Common myeloid progenitor, CD34-positive (primary cell): ENCODE results near the gene FNDC10.

Source experiments
- CTCF ChIA-PET: fragments of 350-600 bp; sonication (Branson Sonifier 250); formaldehyde crosslinking; loops from one replicate; lab custom pipeline; 2021; ENCODE audit warnings: antibody characterized with exemption; lab: Charles Lee
- POLR2A ChIA-PET: fragments of 350-600 bp; sonication (Branson Sonifier 250); formaldehyde crosslinking; loops from one replicate; lab custom pipeline; 2021; ENCODE audit warnings: antibody characterized with exemption; lab: Charles Lee
- DNase-seq, 3 donors: peaks; one replicate each; pipeline versions ENCODE4 v3.0.0 to v3.0.0-alpha.2; 2013
- H3K27ac ChIP-seq, 2 experiments: 1 replicate in 1 of 2; 2 replicates in 1 of 2; pipeline ENCODE4 v1.7.0; 2013; ENCODE audit warnings: inconsistent platforms in 2 of 2, low read length in 2 of 2, mild to moderate bottlenecking in 2 of 2, low read depth in 1 of 2, moderate library complexity in 1 of 2; ENCODE audit not compliant: severe bottlenecking in 2 of 2, insufficient read depth in 1 of 2, poor library complexity in 1 of 2
- H3K27me3 ChIP-seq, 5 experiments: replicated peaks in 2 of 5; 1 replicate in 3 of 5; 2 replicates in 2 of 5; pipeline versions ENCODE4 v1.6.1 to v1.7.0; 2013; ENCODE audit warnings: low read length in 4 of 5, mild to moderate bottlenecking in 2 of 5, moderate library complexity in 2 of 5, inconsistent platforms in 1 of 5; ENCODE audit not compliant: insufficient read depth in 5 of 5, control insufficient read depth in 4 of 5
- H3K36me3 ChIP-seq, 4 experiments: 1 replicate in 2 of 4; 2 replicates in 2 of 4; pipeline versions ENCODE4 v1.6.1 to v1.7.0; 2013; ENCODE audit warnings: low read length in 3 of 4, control low read depth in 1 of 4, mild to moderate bottlenecking in 1 of 4; ENCODE audit not compliant: control insufficient read depth in 4 of 4, insufficient read depth in 4 of 4
- H3K4me1 ChIP-seq, 4 experiments: 1 replicate in 3 of 4; 2 replicates in 1 of 4; pipeline versions ENCODE4 v1.6.1 to v1.7.1; 2013; ENCODE audit warnings: low read length in 3 of 4, mild to moderate bottlenecking in 3 of 4, control low read depth in 1 of 4, inconsistent platforms in 1 of 4, moderate library complexity in 1 of 4; ENCODE audit not compliant: control insufficient read depth in 4 of 4, insufficient read depth in 4 of 4; ENCODE audit errors: control extremely low read depth in 1 of 4
- H3K4me3 ChIP-seq, 7 experiments: 1 replicate in 4 of 7; 2 replicates in 3 of 7; pipeline versions ENCODE4 v1.5.1 to v1.7.0; 2013; ENCODE audit warnings: mild to moderate bottlenecking in 7 of 7, low read length in 6 of 7, moderate library complexity in 6 of 7, inconsistent platforms in 2 of 7, low read depth in 2 of 7, control low read depth in 1 of 7; ENCODE audit not compliant: insufficient read depth in 4 of 7, control insufficient read depth in 1 of 7; ENCODE audit errors: extremely low read depth in 1 of 7
- H3K9me3 ChIP-seq, 5 experiments: 1 replicate in 4 of 5; 2 replicates in 1 of 5; pipeline versions ENCODE4 v1.6.1 to v1.7.1; 2013; ENCODE audit warnings: low read length in 4 of 5, mild to moderate bottlenecking in 2 of 5, inconsistent platforms in 1 of 5, low read depth in 1 of 5, moderate library complexity in 1 of 5; ENCODE audit not compliant: control insufficient read depth in 4 of 5, insufficient read depth in 2 of 5; ENCODE audit errors: control extremely low read depth in 1 of 5
- WGBS: methylation state at CpG from one replicate; pipeline ENCODE4 v1.1.5; 2013; ENCODE audit not compliant: insufficient coverage; 5-methylcytosine and 5-hydroxymethylcytosine counted together

FNDC10 gene

DNA sequence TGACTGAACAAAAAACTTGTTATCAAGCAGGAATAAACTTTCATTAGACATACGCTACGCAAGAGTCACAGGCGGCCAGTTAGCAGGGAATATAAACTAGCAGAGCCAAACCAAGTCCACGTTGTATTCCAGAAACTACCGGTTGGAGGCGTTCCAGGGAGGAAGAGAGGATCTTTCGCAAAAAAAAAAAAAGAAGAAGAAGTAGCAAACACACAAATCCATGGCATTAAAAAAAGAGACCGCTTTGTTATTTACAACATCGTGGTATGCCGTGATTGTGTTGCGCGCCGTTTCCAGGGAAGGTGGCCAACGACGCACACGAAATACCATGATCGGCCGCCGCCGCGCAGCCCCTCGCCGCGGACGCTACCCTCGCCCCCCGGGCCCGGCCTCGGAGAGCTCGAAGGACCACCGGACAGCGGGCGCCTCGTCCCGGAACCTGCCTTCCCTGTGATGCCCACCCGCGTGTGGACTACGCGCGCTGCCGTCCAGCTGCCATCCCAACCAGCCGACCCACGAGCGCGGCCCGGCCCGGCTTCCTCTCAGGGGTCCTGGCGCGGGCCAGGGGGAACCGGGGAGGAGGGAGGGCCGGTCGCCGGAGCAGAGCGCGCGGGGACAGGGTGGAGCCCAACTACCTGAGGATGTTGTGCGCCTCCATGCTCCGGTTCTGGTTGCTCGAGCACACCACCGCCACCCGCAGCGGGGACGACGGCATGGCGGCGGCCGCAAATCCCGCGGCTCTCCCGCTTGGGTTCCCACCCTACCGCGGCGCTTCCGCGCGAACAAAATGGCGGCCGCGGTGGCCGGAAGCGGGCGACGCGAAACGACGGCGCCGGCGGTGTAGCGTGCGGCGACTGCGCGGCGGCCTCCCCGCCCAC, 25.9 kb downstream of the FNDC10 start:
- WGBS: 0% methylated on average over 90 of the region's 96 CpGs

DNA sequence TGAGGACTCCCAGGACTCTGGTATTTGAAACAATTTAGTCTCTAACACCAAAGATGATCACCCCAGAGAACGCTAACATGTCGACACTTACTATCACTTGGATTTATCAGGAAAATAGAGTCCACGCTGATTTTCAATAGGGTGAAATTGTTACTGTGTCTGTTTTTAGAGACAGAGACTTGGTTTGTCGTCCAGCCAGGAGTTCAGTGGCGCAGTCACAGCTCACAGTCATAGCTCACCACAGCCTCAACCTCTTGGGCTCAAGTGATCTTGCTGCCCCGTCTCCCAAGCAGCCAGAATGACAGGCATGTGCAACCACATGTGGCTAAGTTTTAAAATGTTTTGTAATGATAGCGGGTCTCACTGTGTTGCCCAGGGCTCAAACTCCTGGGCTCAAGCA, 30.6 kb downstream of the FNDC10 start:
- ChIA-PET POLR2A (no interaction called here), CTCF (interaction anchor here (0.9 kb wide), 1 partner anchor 35 kb away, joined by 3 read pairs; no protein-coding TSS in a partner anchor)
- Histone ChIP-seq H3K9me3 (no peaks in the 10 kb centered on the region), H3K4me3 (no peak overlapping the region), H3K4me1 (peaks cover 0 to 14% (median 11%) of the 10 kb centered on the region in 4 experiments), H3K27ac (no peak overlapping the region), H3K36me3 (peaks cover 4 to 50% (median 18%) of the 10 kb centered on the region in 4 experiments), H3K27me3 (no peaks in the 10 kb centered on the region)
- no peak for DNase-seq
- WGBS: 100% methylated on average over 5 of the region's 7 CpGs

More for the DNA sequence above, 25.9 kb downstream of the FNDC10 start:
- no peaks in the 10 kb centered on the region for H3K9me3 ChIP-seq
- H3K27me3 ChIP-seq: peaks cover 0 to 10% (median 3%) of the 10 kb centered on the region in 5 experiments
- ChIA-PET POLR2A (interaction anchor here (1.0 kb wide), 1 partner anchor 41 kb away, joined by 4 read pairs; the partner anchor contains the start of gene MIB2), CTCF (interaction anchor here (1.1 kb wide), 1 partner anchor 40 kb away, joined by 4 read pairs; no protein-coding TSS in a partner anchor)
- H3K27ac ChIP-seq: peak overlapping the region; percentile 91 to 98
- peak; percentile 83 to 90 (median 85) for DNase-seq
- H3K4me1 ChIP-seq: peaks cover 5 to 22% (median 17%) of the 10 kb centered on the region in 4 experiments
- peaks cover 0 to 21% (median 6%) of the 10 kb centered on the region in 4 experiments for H3K36me3 ChIP-seq
- H3K4me3 ChIP-seq: peak overlapping the region; percentile 90 to 98 (median 96)

DNA sequence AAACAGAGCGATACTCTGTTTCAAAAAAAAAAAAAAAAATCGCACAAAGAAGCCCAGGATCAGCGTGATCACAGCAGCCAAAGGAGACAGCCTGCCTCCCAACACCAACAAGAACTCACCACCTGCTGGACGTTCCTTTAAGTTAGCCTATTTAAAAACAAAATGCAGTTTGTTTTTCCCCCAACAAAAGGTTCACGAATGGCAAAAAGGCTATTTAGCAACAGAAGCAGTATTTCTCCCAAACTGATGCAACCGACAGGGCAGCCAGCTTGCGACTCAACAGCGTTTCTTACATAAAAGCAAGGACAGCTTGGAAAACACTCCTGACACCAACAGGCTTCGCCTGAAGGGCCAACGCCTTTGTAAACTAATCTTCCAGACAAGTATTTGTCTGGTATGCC, 32.0 kb downstream of the FNDC10 start:
- peaks cover 7 to 64% (median 29%) of the 10 kb centered on the region in 4 experiments for H3K36me3 ChIP-seq
- POLR2A ChIA-PET: no interaction called here
- no peaks in the 10 kb centered on the region for H3K9me3 ChIP-seq
- 98% methylated on average over 6 of the region's 10 CpGs for WGBS
- CTCF ChIA-PET: no interaction called here
- DNase-seq: no peak
- H3K4me1 ChIP-seq: peaks cover 0 to 4% (median 2%) of the 10 kb centered on the region in 4 experiments
- no peaks in the 10 kb centered on the region for H3K27me3 ChIP-seq
- H3K27ac ChIP-seq: peak overlapping the region in 1 of 2 experiments; percentile 25
- H3K4me3 ChIP-seq: no peak overlapping the region

- DNase-seq: no peak
- Histone ChIP-seq H3K36me3 (peaks cover 7 to 69% (median 35%) of the 10 kb centered on the region in 4 experiments), H3K4me1 (peaks cover 0 to 2% (median 0%) of the 10 kb centered on the region in 4 experiments), H3K9me3 (no peaks in the 10 kb centered on the region), H3K27me3 (no peaks in the 10 kb centered on the region), H3K4me3 (no peak overlapping the region), H3K27ac (peak overlapping the region in 1 of 2 experiments; percentile 25)
- ChIA-PET CTCF (interaction anchor here (2.4 kb wide), 1 partner anchor 12 kb away, joined by 7 read pairs; no protein-coding TSS in a partner anchor), POLR2A (no interaction called here)
- WGBS: 93% methylated on average over 20 of the region's 31 CpGs
Observed at GRCh38 chr1:1567152-1567875, 32.6 kb downstream of the FNDC10 start.

DNA sequence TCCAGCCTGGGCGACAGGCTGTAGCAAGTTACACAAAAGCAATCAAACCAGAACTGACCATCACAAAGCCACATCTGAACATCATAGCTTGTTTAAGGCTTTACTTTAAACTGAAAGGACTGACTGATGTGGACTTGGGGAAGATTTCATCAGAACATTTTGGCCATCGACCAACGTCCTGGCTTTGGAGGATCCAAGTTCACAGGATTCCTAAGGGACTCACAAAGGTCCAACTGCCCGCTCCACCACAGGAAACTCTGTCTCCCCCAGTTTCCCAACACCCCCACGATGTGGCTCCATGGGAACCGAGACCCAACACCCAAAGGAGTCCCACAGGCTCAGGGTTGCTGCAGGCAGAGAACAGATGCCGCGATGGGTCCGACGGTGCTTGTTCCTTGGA, 34.6 kb downstream of the FNDC10 start:
- Histone ChIP-seq H3K4me3 (no peak overlapping the region), H3K9me3 (no peaks in the 10 kb centered on the region), H3K36me3 (peaks cover 7 to 78% (median 45%) of the 10 kb centered on the region in 4 experiments), H3K4me1 (no peaks in the 10 kb centered on the region), H3K27me3 (no peaks in the 10 kb centered on the region), H3K27ac (no peak overlapping the region)
- WGBS: 100% methylated on average over 4 of the region's 10 CpGs
- POLR2A ChIA-PET: no interaction called here
- CTCF ChIA-PET: interaction anchor here (0.8 to 2.4 kb wide), 3 partner anchors 8 to 24 kb away, joined by 3 to 7 read pairs (median 4); no protein-coding TSS in a partner anchor
- DNase-seq: no peak

DNA sequence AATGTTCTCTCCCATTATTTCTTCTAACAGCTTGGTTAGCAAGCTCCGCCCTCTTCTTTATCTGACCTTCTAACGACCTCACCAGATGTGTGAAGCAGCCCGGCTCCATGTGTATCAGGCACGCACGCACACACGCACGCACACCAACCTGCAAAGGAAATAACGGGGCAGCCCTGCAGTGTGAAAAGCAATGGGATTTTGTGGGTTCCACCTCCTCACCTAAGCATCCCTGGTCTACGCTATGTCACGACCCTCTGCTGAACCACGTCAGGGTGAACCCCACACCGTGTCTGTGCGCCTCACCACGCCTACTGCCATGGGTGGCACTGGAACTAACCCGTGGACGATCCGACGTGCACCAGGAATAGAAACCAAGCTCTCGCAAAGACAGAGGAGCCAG, 35.7 kb downstream of the FNDC10 start:
- Histone ChIP-seq H3K9me3 (no peaks in the 10 kb centered on the region), H3K27me3 (no peaks in the 10 kb centered on the region), H3K27ac (no peak overlapping the region), H3K4me1 (no peaks in the 10 kb centered on the region), H3K4me3 (no peak overlapping the region), H3K36me3 (peaks cover 7 to 72% (median 45%) of the 10 kb centered on the region in 4 experiments)
- POLR2A ChIA-PET: no interaction called here
- over 99% methylated on average over 15 of the region's 19 CpGs for WGBS
- DNase-seq: no peak
- CTCF ChIA-PET: no interaction called here
